A549 treated with ZK216348 at 1 μM for 4 hours (cell line): Measurements from ENCODE around the gene HSD17B2. TPM values are rescaled to one million over a fixed set of nuclear protein-coding genes. Genes with fewer than 3 reads are reported as not detected.

Experiments
- total RNA-seq: library from RNA; stranded (reverse); fragments of 200-300 nt; extraction: Qiagen RNA extraction; gene quantifications from 5 replicates; pipeline ENCODE4 v1.2.3, GENCODE V29; 2022; ENCODE audit warnings: low read depth

HSD17B2 gene, protein sequence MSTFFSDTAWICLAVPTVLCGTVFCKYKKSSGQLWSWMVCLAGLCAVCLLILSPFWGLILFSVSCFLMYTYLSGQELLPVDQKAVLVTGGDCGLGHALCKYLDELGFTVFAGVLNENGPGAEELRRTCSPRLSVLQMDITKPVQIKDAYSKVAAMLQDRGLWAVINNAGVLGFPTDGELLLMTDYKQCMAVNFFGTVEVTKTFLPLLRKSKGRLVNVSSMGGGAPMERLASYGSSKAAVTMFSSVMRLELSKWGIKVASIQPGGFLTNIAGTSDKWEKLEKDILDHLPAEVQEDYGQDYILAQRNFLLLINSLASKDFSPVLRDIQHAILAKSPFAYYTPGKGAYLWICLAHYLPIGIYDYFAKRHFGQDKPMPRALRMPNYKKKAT
- total RNA-seq: not detected in 5 replicates

DNA sequence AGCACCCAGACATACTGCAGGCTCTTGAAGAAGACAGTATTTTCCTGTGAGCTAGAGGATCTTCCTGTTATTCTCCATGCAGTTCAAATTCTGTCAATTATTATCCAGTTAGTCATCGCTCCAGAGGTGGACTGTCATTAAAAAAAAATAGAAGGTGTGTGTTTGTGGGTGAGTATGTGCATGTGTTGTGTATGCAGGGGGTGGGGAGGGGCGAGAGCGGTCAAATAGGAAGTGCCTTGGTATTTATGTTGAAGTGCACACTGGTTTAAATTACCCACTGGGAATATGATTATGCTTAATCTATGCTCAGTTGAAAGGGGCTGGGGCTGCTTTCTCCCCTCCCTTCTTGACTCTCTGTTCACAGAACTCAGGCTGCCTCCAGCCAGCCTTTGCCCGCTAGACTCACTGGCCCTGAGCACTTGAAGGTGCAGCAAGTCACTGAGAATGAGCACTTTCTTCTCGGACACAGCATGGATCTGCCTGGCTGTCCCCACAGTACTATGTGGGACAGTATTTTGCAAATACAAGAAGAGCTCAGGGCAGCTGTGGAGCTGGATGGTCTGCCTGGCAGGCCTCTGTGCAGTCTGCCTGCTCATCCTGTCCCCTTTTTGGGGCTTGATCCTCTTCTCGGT is at the start of gene HSD17B2:
TSS of gene HSD17B2 (plus strand) at position 273 of the 632 bp plus-strand sequence. CDS start at position 445, 172 bp downstream.

DNA sequence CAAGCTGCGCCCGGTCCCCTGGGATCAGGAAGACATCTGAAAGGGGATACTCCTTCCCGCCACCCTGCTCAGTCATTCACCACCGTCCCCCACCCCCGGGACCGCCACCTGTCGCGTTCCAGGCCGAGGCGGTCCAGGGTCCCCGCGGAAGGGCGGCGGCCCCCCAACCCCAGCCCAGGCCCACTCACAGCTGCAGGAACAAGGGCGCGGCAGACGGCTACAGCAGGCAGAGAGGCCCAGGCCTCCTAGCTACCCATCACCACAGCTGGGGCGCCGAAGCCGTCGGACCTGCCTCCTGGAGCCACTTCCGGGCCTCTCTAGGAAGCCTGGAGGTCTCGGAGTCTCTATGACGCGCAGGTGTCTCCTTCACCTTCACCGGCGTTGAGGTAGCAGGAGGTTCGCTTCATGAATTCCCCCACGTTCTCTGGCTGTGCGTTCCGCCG is 23.8 kb upstream of the HSD17B2 start, which contains the start of gene SDR42E1:
TSS of gene SDR42E1 (minus strand) at position 272 of the 443 bp plus-strand sequence. CDS start 10,612 bp downstream, outside the sequence.

Other genes starting within 250 kb of the HSD17B2 start
- gene SDR42E1, start 23.8 kb upstream of the HSD17B2 start, total RNA-seq: 1.2 to 1.7 TPM (median 1.4 TPM) in 5 replicates
- 28.6 to 56.5 TPM (median 29.6 TPM) in 5 replicates for gene MPHOSPH6, start 135.0 kb downstream of the HSD17B2 start, total RNA-seq